AG04449 (cell line): Measurements from ENCODE around the gene MAP4K4.

ENCODE experiments used
- CTCF ChIA-PET: fragments of 350-600 bp; formaldehyde crosslinking; extraction: SDS; loops from one replicate; lab custom pipeline; 2021; ENCODE audit warnings: antibody characterized with exemption; lab: Yijun Ruan, JAX
- POLR2A ChIA-PET: fragments of 400-600, 350-600 bp; formaldehyde crosslinking; extraction: SDS; loops from one replicate; lab custom pipeline; 2020; ENCODE audit warnings: antibody characterized with exemption, inconsistent platforms; lab: Yijun Ruan, JAX
- DNase-seq: peaks from one replicate; pipeline ENCODE4 v3.0.0-alpha.2; 2010; ENCODE audit warnings: low read depth, low spot score
- H3K4me3 ChIP-seq: 2 replicates; pipeline ENCODE4 v1.5.1; 2011; ENCODE audit warnings: low read depth, mild to moderate bottlenecking, control low read depth, low read length
- TF ChIP-seq, protein P1 (sequence below): IDR thresholded peaks from one replicate; pipeline ENCODE4 v1.5.1; 2011; ENCODE audit warnings: mild to moderate bottlenecking, moderate library complexity, low read length, control low read depth, inconsistent platforms; ENCODE audit not compliant: insufficient read depth; ENCODE audit errors: missing control alignments

MAP4K4 gene

DNA sequence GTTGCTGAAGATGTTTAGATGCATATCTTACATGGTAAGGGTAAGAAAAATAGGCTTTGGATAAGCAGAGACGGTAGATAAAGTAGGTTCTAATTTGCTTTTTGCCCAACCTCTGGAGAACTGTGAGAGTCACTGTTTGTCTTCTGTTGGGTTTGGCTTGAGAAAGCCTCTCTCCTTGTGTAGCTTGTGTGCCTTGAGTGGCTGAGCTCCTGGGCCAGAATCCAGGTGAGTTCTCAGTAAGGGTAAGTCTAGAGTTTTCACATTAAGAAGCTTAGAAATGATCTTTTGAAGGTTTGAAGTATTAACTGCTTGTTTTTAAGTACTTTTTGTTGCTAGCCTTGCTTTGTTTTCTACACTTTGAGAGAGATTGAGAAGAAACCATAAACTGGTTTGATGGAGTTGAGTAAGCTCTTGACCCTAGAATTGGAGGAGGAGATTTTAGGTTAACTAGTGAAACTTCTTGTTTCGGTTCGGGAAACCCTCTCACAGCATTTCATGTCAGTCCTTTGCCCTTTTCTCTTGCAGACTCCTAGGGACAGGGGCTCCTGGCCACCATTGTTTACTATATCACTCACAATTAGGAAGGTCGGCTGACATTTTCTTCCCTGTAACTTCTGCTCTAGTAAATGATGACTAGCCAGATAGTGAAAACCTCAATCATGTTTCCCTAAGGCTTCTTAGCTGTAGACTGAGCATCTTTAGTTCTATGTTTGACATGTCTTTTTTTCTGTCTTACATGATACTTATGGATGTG, 26.0 kb downstream of the MAP4K4 start:
- DNase-seq, result no peak
- POLR2A ChIA-PET, result no interaction called here
- CTCF ChIA-PET, result interaction anchor here (1.0 to 1.3 kb wide), 3 partner anchors 15 to 337 kb away, joined by 3 to 4 read pairs (median 3); partner anchors contain the start of gene CREG2
- H3K4me3 ChIP-seq, result no peak overlapping the region
- TF ChIP-seq, protein P1, sequence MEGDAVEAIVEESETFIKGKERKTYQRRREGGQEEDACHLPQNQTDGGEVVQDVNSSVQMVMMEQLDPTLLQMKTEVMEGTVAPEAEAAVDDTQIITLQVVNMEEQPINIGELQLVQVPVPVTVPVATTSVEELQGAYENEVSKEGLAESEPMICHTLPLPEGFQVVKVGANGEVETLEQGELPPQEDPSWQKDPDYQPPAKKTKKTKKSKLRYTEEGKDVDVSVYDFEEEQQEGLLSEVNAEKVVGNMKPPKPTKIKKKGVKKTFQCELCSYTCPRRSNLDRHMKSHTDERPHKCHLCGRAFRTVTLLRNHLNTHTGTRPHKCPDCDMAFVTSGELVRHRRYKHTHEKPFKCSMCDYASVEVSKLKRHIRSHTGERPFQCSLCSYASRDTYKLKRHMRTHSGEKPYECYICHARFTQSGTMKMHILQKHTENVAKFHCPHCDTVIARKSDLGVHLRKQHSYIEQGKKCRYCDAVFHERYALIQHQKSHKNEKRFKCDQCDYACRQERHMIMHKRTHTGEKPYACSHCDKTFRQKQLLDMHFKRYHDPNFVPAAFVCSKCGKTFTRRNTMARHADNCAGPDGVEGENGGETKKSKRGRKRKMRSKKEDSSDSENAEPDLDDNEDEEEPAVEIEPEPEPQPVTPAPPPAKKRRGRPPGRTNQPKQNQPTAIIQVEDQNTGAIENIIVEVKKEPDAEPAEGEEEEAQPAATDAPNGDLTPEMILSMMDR, result no peak

DNA sequence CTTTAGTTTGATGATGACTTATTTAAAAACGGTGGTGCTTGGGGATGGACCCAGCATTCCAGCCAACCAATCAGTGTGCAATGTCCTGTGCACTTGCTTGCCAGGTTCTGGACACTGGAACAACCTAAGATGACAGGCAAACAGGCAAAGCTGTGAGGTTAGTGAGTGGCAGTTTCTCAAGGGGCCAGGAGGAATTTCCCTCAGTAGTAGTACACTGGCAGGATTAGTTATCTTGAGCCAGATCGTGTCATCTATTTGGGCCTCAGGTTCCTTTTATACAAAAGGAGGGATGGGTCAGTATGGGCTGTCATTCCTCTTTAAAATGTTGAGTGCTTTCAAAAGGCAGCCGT, 26.6 kb downstream of the MAP4K4 start:
- DNase-seq, result no peak
- TF ChIP-seq, protein P1, result no peak
- CTCF ChIA-PET, result interaction anchor here (1.0 to 1.3 kb wide), 3 partner anchors 15 to 337 kb away, joined by 3 to 4 read pairs (median 3); partner anchors contain the start of gene CREG2
- H3K4me3 ChIP-seq, result no peak overlapping the region
- POLR2A ChIA-PET, result no interaction called here

DNA sequence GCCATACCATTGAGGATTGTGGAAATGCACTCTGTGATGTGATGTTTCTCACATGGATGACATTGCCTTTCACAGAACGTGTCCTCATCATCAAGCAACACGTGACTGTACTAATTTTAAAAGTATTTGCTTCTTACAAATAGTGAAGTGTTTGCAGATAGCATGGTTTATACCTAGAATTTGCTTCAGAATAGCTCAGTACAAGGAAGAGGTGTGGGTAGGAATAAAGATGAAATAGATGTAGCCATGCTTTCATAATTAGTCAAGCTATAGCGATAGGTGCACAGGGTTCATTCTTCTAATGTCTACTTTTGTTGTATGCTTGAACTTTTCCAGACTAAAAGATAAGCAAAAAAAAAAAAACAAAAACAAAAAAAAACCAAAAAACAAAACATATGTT, 27.5 kb downstream of the MAP4K4 start:
- no peak for DNase-seq
- ChIA-PET POLR2A (no interaction called here), CTCF (interaction anchor here (0.8 kb wide), 1 partner anchor 106 kb away, joined by 4 read pairs; no protein-coding TSS in a partner anchor)
- TF ChIP-seq, protein P1, result no peak
- H3K4me3 ChIP-seq, result no peak overlapping the region

DNA sequence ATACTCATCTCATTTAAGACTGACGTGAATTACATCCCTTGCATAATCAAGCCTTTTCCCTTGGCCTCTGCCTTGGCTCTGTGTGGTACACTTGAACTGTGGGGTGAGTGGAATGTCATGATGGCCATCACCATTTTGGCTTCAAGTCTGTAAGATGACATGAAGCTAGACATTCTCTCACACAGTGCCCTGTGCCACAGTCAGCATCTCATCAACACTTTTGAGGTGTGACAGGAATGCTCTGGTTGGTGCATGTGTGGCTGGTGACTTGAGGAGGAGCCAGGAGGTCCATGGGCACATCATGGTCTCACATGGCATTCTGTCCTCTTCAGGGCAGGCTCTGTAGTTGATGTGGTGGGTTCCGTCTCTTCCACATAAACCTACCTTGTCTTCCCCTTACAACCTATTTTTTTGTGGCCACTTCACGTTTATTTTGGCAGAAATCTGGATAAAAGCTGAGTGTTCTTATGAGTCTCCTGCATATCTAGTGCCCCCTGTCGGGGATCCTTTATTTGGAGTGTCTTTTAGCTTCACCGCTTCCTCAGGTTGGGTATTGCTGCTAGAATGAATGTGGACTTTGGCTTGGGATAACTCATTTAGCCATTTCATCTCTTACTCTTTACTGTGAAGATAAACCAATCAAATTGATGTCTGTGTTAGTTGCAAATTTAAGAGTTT, 28.1 kb downstream of the MAP4K4 start:
- TF ChIP-seq, protein P1, result no peak
- ChIA-PET CTCF (interaction anchor here (0.8 to 1.0 kb wide), 2 partner anchors 15 to 105 kb away, joined by 3 to 4 read pairs; no protein-coding TSS in a partner anchor), POLR2A (no interaction called here)
- no peak overlapping the region for H3K4me3 ChIP-seq
- no peak for DNase-seq

DNA sequence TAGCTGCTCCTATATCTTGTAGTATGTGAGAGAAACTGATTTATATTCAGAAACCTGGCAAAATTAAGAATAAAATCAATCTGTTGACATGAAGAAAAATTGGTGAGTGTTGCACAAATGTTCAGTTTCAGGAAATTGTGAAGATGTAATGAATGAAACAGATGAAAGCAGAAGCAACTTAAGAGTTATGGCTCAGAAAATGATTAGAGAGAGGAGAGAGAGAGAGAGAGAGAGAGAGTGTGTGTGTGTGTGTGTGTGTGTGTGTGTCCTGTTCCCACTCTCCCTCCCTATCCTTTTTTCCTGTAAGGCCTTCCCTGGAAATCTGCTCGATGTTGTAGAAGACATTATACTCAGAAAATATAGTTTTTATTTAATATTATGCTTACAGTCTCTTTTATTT, 31.4 kb downstream of the MAP4K4 start:
- ChIA-PET CTCF (interaction anchor here (1.1 to 1.7 kb wide), 4 partner anchors 9 to 103 kb away, joined by 3 to 5 read pairs (median 4); no protein-coding TSS in a partner anchor), POLR2A (no interaction called here)
- no peak overlapping the region for H3K4me3 ChIP-seq
- DNase-seq, result no peak
- TF ChIP-seq, protein P1, result no peak
